ENCODE measurements around the gene CNR1.

CNR1 gene

DNA sequence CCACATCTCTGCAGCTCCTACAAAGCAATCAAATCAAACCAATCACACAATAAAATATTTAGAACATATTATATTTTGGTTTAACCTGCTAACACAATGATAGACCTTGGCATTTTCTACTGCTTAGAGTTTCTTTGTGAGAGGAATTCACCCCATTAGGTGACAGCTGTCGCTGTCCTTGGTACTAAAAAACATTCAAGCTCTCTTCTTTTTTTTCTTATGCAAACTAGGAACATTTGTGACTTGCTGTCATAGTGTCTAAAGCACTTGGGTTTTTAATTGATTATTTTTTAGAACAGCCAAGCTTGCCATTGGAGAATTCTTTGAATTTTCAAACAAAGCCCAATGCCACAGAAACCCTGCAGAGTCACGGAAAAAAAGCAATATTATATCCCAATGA is 46.4 kb downstream of the CNR1 start:
- Mint-ChIP-seq H3K27ac (no peak overlapping the region), H3K9me3 (peaks cover under 1 to 11% of the 10 kb centered on the region in 2 donors), H3K4me3 (no peak overlapping the region), H3K27me3 (peaks cover 9% of the 10 kb centered on the region), H3K4me1 (no peaks in the 10 kb centered on the region)
- ATAC-seq (no peak), DNase-seq (no peak)

DNA sequence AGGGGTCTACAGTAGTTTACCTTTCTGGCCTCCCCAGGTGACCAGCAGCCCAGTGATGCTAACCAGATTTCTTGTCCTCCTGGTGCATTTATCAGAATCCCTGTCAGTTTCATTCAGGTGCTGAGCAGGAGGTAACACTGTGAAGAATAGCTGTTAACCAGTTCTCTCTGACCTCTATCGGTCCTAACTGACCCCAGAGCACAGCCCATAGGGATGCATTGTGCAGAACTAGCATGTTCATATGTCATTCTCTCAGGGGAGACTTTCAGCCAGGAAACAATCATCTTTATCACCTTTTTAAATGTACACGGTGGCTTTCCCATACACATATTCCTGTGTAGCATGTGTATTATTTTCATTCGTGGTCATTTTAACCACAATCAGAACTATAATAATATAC is 49.9 kb downstream of the CNR1 start:
- Mint-ChIP-seq H3K27ac (no peak overlapping the region), H3K4me1 (no peaks in the 10 kb centered on the region), H3K4me3 (no peak overlapping the region), H3K27me3 (peaks cover 26% of the 10 kb centered on the region), H3K9me3 (peaks cover 0 to 4% of the 10 kb centered on the region in 2 donors)
- ATAC-seq, result no peak
- DNase-seq, result no peak

DNA sequence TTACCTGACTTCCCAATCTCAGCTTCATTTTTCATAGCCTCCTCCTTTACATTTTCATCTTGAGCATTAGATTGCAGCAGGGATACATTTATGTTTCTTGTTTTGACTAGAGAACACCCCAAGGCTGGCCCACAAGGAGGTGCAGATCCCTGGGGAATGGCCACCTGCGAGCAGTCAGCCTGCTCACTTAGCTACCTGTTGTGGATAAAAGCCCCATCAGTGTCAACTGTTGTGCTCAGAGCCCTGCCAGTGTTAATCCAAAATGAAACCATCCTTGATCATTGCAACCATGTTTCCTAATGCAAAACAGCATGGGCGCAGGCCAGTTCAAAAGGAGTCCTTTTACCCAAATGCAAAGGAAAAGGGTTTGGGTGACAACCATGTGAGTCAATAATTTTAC is 50.8 kb downstream of the CNR1 start:
- H3K4me1 Mint-ChIP-seq, result no peaks in the 10 kb centered on the region
- no peak overlapping the region for H3K27ac Mint-ChIP-seq
- ATAC-seq, result no peak
- peaks cover 0 to 4% of the 10 kb centered on the region in 2 donors for H3K9me3 Mint-ChIP-seq
- H3K4me3 Mint-ChIP-seq, result no peak overlapping the region
- peaks cover 28% of the 10 kb centered on the region for H3K27me3 Mint-ChIP-seq
- no peak for DNase-seq

DNA sequence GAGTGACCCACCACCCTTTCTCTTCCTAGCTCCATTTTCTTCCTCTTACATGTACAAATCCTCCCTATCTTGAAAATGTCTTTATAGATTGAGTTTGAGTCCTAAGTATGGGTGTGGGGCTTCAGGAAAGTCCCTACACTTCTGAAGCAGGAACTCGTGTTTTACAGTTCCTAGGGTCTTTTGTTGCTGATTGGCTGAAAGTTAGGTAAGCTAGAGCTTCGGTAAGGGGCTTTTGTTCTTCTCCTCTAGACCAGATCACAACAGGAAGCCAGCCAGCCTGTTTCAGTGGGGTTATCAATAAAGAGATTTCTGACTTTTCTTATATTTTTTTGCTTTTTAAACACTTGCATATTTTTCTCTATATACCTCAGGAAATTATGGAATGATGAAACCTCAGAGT is 51.3 kb downstream of the CNR1 start:
- no peak for ATAC-seq
- no peak overlapping the region for H3K4me3 Mint-ChIP-seq
- no peak overlapping the region for H3K27ac Mint-ChIP-seq
- H3K9me3 Mint-ChIP-seq, result no peaks in the 10 kb centered on the region
- no peaks in the 10 kb centered on the region for H3K4me1 Mint-ChIP-seq
- no peak for DNase-seq
- peaks cover 28% of the 10 kb centered on the region for H3K27me3 Mint-ChIP-seq

DNA sequence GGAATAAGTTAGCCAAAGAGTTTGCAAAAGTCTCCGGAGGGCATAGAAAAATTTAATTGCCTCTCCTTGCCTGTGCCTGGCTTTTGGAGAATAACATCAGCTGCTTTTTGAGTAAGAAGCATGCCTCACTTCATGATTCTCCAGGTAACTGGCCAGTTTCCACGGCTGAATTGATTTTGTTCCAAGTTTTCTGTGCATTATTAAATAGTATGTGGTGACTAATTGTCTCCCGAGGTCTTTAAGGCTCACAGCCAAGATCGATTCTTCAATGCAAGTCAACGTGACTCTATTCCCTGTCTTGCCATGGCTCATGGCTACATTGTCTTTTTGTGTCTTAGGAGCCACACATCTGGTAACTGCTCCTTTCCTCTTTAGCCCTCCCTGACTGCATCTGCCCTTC is 54.2 kb downstream of the CNR1 start:
- H3K9me3 Mint-ChIP-seq, result no peaks in the 10 kb centered on the region
- H3K4me1 Mint-ChIP-seq, result no peaks in the 10 kb centered on the region
- H3K27me3 Mint-ChIP-seq, result peaks cover 28% of the 10 kb centered on the region
- no peak for ATAC-seq
- DNase-seq, result no peak
- no peak overlapping the region for H3K27ac Mint-ChIP-seq
- H3K4me3 Mint-ChIP-seq, result no peak overlapping the region

DNA sequence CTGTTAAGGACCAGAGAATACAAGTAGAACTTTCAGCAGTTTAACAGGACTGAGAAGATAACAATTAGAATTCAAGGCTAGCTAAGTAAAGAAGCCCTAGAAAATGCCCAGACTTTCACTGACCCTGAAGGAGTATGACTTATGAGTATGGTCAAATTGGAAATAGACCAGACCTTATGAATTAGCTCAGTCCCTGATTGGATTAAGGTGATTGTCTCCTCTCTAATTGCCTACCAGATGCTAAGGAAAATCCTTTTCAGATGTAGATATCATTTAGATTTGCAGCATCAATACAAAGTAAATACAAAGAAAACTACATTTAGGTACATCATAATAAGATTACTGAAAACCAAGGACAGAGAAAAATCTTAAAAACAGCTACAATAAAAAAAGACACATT is 58.9 kb downstream of the CNR1 start:
- H3K4me1 Mint-ChIP-seq, result no peaks in the 10 kb centered on the region
- H3K27ac Mint-ChIP-seq, result no peak overlapping the region
- DNase-seq (no peak), ATAC-seq (no peak)
- H3K4me3 Mint-ChIP-seq, result no peak overlapping the region
- no peaks in the 10 kb centered on the region for H3K9me3 Mint-ChIP-seq
- H3K27me3 Mint-ChIP-seq, result peaks cover 27% of the 10 kb centered on the region

DNA sequence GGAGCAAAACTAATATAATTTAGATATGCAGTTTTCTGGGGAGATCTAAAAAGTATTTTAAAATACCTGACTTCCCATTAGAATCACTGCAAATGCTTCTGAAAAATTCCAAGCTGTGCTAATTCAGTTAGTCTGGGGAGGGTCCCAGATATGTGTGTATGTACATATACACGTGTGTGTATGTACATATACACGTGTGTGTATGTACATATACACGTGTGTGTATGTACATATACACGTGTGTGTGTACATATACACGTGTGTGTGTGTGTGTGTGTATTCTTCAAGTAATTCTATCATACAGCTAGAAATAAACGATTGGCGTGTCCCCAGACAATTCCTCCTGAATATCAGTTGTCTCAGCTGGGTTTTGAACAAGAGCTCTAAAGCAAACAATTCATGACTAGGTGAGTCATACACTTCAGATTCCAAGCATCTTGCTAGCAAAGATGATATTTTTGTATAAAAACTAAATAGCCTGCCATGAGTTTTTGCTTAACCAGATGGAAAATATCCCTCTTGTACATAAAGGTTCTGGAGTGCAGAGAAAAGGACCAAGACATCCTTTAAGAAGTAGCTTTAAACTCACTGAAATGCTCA is 60.3 kb downstream of the CNR1 start:
- no peak overlapping the region for H3K4me3 Mint-ChIP-seq
- H3K4me1 Mint-ChIP-seq, result no peaks in the 10 kb centered on the region
- no peak overlapping the region for H3K27ac Mint-ChIP-seq
- H3K27me3 Mint-ChIP-seq, result peaks cover 16% of the 10 kb centered on the region
- no peaks in the 10 kb centered on the region for H3K9me3 Mint-ChIP-seq
- DNase-seq (no peak), ATAC-seq (no peak)
